ENCODE measurements around the gene SLC9A8.
"Not testable (repeated sequence)": the region's sequence is repeated elsewhere in the genome, so short reads cannot be mapped to it uniquely, and the experiment has no call there.

SLC9A8 gene

GRCh38 chr20:49880724-49881445 lies 68.3 kb downstream of the SLC9A8 start:
- no peak for DNase-seq

- no peak for DNase-seq
Measured at GRCh38 chr20:49882171-49882970, 69.7 kb downstream of the SLC9A8 start.

DNA sequence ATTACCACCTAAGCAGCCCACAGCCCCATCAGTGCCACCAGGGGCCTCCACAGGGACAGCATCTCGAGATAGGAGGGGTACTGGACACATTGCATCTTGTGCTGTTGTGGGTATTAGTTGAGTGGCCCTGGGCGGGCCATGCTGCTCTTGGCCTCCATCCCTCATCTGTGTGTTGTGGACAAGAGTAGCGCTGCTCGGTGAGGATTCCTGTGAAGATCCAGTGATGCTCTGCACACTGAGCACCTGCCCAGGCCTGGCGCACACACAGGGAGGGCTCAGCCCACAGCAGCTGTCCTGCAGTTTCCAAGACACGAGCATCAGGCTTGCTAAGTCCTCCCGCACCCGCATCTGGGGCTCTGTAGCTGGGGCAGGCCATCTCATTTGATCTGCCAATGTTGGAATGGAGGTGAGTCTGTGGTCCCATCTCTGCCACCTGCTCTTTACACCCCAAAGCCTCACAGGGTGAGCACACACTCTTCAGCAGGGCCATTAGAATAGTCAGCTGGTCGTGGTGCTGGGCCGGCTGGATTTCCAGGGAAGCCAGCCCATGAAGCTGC lies 70.7 kb downstream of the SLC9A8 start:
- no peak for DNase-seq

- no peak for DNase-seq
Measured at GRCh38 chr20:49885558-49886332, 73.1 kb downstream of the SLC9A8 start.

GRCh38 chr20:49886571-49887213 lies 74.1 kb downstream of the SLC9A8 start:
- no peak for DNase-seq

GRCh38 chr20:49887251-49888211 lies 74.9 kb downstream of the SLC9A8 start:
- DNase-seq = no peak

DNA sequence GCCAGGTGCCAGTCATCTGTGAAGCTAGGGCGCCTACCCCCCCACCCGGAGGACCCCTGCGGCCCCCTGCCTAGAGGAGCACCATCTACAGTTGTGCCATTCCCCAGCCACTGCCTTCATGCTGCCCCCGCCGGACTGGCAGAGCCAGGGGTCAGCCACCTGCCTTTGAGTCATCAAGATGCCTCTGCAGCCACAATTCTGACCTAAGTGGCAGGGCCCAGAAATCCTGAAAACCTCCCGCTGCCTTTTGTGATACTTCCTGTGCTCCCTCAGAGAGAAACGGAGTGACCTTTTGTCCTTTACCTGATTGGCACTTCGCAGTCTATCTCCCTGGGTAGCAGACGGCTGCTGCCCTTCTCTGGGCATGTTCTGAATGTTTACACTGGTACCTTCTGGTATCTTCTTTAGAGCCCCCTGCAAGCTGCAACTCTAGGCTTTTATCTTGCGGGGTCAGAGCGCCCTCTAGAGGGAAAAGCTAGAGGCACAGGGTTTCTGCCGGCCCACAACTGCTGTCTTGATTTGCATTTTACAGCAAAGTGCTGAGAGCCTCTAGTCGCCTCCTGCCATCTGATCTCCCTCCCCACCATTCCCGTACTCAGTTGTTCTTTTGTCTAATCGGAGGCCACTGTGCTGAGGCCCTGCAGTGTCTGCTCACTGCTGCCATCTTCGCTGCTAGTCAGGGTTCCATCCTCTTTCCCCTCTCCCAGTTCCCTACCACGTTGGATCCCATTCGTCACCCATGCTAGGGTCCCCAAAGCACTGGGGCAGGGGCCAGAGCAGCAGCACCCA lies 75.8 kb downstream of the SLC9A8 start:
- peak; percentile 63 for DNase-seq

GRCh38 chr20:49889001-49889934 lies 76.6 kb downstream of the SLC9A8 start:
- no peak for DNase-seq

- no peak for DNase-seq
Measured at GRCh38 chr20:49889935-49890333, 77.3 kb downstream of the SLC9A8 start.

DNA sequence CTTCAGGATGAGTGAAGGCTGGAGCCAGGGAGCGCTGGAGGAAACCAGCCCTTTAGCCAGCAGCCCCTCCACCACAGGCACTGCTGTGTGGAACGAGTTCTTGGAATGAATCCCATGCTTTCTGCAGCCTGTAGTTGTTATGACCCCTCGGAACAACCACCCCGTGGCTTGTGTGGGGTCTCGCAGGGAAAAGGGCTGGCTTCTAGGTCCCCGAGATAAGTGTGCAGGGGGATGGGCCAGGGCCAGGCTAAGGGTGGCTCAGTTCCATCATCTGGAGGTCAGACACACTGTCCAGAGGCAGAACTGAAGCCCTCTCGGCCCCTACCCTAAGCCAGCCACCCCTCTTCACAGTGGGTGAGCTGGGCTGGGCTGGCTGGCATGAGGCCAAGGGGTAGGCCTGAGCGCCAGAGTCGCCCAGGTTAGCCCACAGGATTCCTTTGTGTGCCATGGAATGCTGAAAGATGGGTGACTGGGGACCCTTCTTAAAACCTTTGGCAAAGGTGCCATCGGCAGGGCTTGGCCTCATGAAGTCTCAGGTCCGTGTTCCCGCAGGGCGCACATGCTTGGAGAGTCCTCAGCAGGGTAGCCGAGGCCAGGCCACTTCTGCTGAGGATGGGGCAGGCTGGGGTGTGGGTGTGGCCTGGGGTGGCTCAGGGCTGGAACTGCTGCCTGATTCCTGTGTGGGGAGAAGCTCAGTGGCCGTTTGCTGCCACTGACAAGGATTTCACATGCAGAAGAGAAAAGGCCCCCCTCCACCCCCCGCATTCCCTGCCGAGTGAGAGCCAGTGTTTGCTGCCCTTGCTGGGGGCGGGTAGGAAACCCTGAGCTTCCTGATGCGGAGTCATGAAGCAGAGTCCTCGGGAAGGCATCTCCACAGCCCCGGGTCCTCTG lies 78.1 kb downstream of the SLC9A8 start:
- DNase-seq = no peak

DNA sequence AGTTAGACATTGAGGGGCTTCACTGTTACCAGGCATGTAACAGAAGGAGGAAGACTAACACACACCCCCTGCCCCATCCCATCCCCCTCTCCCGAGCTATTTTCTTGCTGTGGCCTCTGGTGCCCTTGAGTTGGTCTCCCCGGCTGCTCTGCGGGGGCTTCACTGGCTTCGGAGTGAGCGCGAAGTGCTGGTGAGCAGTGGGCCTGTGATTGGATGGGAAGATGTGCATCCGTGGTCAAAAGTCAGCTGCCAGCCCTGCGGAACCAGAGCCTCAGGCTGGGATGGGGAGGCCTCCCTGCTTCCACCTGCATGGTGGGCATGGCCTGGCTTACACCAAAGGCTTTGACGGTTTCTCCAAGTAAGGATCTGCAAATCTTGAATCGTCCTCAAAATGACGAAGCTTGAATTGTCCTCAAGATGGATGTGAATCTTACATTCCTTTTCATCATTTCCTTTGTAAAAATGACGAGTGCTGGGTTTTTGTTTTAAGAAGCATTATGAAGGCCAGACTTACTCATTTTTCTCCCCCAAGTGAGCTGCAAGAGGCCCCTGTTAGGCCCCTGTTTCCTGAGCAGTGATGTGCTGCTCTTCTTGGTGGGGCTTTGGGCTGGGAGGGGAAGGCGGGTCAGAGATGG lies 79.0 kb downstream of the SLC9A8 start:
- DNase-seq = no peak

DNA sequence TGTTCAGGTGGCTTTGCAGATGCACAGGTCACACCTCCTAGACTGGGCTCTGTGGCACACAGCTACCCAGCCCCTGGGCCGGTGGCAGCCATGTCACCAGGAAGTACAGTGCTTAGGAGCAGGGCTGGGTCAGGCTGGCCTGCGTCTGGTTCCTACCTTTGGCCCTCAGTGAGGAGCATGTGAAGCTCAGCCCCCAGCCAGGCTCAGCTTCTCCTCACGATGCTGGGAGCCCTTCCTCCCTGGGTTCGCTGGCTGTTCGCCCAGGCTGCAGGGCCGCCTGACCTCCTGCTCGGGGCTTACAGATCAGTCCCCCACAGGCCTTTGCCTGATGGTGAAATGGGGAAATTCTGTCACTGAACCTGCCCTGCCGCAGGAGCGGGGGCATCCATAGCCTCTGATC lies 79.6 kb downstream of the SLC9A8 start:
- no peak for DNase-seq

- DNase-seq = no peak
Measured at GRCh38 chr20:49892817-49893216, 80.2 kb downstream of the SLC9A8 start.

GRCh38 chr20:49893242-49894072 lies 80.8 kb downstream of the SLC9A8 start:
- DNase-seq = peak; percentile 63

- peak; percentile 50 for DNase-seq
Measured at GRCh38 chr20:49894073-49894470, 81.4 kb downstream of the SLC9A8 start.

DNA sequence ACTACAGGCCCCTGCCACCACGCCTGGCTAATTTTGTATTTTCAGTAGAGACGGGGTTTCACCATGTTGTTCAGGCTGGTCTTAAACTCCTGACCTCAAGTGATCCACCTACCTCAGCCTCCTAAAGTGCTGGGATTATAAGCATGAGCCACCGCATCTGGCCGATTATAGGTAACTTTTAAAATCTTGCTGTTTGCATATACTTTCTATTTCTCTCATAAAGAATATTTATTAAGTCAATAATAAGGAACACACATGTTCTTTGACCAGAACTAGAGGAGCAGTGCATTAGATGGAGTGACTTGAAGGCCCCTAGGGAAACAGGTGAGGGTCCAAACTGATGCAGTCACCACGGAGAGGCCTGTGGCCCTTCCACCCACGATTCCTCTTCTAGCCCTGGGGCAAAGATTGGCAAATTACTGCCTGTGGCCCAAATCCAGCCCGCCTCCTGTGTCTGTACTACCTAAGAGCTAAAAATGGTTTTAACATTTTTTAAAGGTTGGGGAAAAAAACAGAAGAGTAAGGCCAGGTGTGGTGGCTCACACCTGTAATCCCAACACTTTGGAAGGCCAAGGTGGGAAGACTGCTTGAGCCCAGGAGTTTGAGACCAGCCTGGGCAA lies 83.0 kb downstream of the SLC9A8 start:
- DNase-seq = not testable (repeated sequence)

Data from stimulated activated CD4-positive, alpha-beta T cell treated with anti-CD3 and anti-CD28 coated beads, Interleukin-1b, Interleukin-23, amount 100 ng/mL, for 48 hours (primary cell).